DND-41 (cell line): Measurements from ENCODE around the gene MCC.

Experiments used
- CTCF ChIP-seq: IDR thresholded peaks from 2 replicates; pipeline ENCODE4 v1.5.1; 2012; ENCODE audit warnings: borderline replicate concordance, low read length, moderate library complexity, mild to moderate bottlenecking; ENCODE audit not compliant: poor library complexity, severe bottlenecking; ENCODE audit errors: extremely low read depth
- EZH2 ChIP-seq: IDR thresholded peaks from 3 replicates; pipeline ENCODE4 v1.6.1; 2012; ENCODE audit warnings: borderline replicate concordance, low read depth, mild to moderate bottlenecking, moderate library complexity, low read length, inconsistent platforms; ENCODE audit not compliant: severe bottlenecking

GRCh38 chr5:113384782-113385285 lies 103.4 kb downstream of the MCC start:
- no peak for TF ChIP-seq CTCF
- TF ChIP-seq EZH2, result no peak
